ENCODE data around the gene PPP1R3E. TPM values are rescaled to one million over a fixed set of nuclear protein-coding genes. Genes with fewer than 3 reads are reported as not detected.

PPP1R3E gene
- polyA plus RNA-seq, 3 donors, result 0.81 to 16.7 (median 0.88) TPM

DNA sequence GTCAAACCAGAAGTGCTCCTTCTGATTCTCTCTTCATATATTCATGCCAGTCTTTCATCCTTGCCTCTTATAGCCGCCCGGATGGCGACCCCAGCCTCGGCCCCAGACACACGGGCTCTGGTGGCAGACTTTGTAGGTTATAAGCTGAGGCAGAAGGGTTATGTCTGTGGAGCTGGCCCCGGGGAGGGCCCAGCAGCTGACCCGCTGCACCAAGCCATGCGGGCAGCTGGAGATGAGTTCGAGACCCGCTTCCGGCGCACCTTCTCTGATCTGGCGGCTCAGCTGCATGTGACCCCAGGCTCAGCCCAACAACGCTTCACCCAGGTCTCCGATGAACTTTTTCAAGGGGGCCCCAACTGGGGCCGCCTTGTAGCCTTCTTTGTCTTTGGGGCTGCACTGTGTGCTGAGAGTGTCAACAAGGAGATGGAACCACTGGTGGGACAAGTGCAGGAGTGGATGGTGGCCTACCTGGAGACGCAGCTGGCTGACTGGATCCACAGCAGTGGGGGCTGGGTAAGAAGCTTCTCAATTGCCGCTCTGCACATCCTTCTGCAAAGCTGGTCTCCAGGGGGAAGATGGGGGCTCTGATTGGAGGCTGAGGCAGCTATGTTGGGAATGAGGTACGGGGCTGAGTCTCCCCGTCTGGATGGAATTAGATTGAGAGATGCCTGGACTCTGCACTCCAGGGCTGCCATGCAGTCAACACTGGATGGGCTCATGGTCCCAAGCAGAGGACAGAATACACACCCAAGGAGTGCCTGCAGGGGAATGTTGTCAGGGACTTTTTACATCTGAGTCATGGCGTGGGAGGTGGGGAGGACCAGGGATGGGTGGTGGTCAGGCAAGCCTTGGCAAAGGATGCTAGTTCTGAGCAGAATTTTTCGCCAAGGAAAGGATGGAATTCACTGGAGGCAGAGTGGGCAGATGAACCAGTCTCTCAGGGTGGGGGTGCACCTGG is 5.3 kb upstream of the PPP1R3E start:
- Histone ChIP-seq H3K27ac (ENCODE audit: low read depth in 1 of 2, low read length in 2 of 2) (peak overlapping the region in 1 of 2 donors; percentile 89), H3K36me3 (replicated peaks in 1 of 2; ENCODE audit: control insufficient read depth in 1 of 2, insufficient read depth in 2 of 2, low read length in 2 of 2) (peaks cover 24 to 42% of the 10 kb centered on the region in 2 donors), H3K79me2 (ENCODE audit: insufficient read depth, low read length) (peaks cover 50% of the 10 kb centered on the region), H3K9ac (ENCODE audit: insufficient read depth, low read length, poor library complexity, severe bottlenecking) (no peak overlapping the region), H4K20me1 (ENCODE audit: insufficient read depth, low read length) (no peaks in the 10 kb centered on the region), H3K4me2 (replicated peaks; ENCODE audit: extremely low read depth, low read length, poor library complexity, severe bottlenecking) (peak overlapping the region; percentile 89), H3K9me3 (replicated peaks in 1 of 2; ENCODE audit: control insufficient read depth in 1 of 2, insufficient read depth in 1 of 2, low read length in 2 of 2) (no peaks in the 10 kb centered on the region), H3K27me3 (ENCODE audit: control insufficient read depth in 2 of 2, insufficient read depth in 2 of 2, low read length in 2 of 2) (no peaks in the 10 kb centered on the region), H2AFZ (ENCODE audit: insufficient read depth, low read depth, low read length, poor library complexity, severe bottlenecking) (no peak overlapping the region), H3K4me3 (replicated peaks in 1 of 3; ENCODE audit: low read depth in 2 of 3, low read length in 3 of 3) (peak overlapping the region in 1 of 3 experiments; percentile 92), H3K4me1 (ENCODE audit: control insufficient read depth in 1 of 2, insufficient read depth in 2 of 2, low read length in 2 of 2) (peaks cover 26 to 42% of the 10 kb centered on the region in 2 donors)
- peak overlapping the region; percentile 82 to 92 for H3K4me3 Mint-ChIP-seq
- intact Hi-C loops (cut with micrococcal nuclease), result loop anchor here (2.0 to 10.0 kb wide), 2 partner anchors 13 to 723 kb away; partner anchors contain the start of genes DAD1 (in 1 of the 2) and PABPN1 (in 1 of the 2)
- peaks cover 18 to 33% of the 10 kb centered on the region in 2 donors for H3K36me3 Mint-ChIP-seq
- TF ChIP-seq, protein P1, sequence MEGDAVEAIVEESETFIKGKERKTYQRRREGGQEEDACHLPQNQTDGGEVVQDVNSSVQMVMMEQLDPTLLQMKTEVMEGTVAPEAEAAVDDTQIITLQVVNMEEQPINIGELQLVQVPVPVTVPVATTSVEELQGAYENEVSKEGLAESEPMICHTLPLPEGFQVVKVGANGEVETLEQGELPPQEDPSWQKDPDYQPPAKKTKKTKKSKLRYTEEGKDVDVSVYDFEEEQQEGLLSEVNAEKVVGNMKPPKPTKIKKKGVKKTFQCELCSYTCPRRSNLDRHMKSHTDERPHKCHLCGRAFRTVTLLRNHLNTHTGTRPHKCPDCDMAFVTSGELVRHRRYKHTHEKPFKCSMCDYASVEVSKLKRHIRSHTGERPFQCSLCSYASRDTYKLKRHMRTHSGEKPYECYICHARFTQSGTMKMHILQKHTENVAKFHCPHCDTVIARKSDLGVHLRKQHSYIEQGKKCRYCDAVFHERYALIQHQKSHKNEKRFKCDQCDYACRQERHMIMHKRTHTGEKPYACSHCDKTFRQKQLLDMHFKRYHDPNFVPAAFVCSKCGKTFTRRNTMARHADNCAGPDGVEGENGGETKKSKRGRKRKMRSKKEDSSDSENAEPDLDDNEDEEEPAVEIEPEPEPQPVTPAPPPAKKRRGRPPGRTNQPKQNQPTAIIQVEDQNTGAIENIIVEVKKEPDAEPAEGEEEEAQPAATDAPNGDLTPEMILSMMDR (IDR thresholded peaks at IDR 0.05), result no peak
- H3K27ac Mint-ChIP-seq, result peak overlapping the region in 6 of 7 donors; percentile 68 to 92 (median 84)
- 100% methylated on average over 16 of the region's 22 CpGs for WGBS (ENCODE audit: insufficient coverage)
- peak in 1 of 3 donors; percentile 27 for DNase-seq
- H3K4me1 Mint-ChIP-seq, result peaks cover 45% of the 10 kb centered on the region
- H3K27me3 Mint-ChIP-seq (ENCODE audit: low read depth in 3 of 3), result no peaks in the 10 kb centered on the region
- no peaks in the 10 kb centered on the region for H3K9me3 Mint-ChIP-seq

DNA sequence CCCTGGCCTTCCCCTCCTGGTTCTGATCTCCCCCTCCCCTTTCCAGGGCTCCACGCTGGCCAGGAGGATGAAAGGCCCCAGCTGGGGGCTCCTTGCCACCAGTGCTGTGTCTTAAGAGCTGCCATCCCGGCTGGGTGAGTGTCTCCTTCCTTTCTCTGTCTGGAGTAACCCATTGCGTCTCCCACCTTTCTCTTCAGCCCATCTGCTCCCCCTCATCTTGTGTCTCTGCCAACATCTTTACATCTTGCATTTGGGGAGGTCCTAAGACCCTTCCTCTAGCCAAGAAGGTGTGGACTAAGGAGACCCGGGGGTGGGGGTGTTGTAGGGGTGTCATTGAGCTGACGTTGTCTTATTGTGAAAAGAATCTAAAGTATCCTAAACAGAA is 4.5 kb upstream of the PPP1R3E start:
- Histone ChIP-seq H3K4me2 (replicated peaks; ENCODE audit: extremely low read depth, low read length, poor library complexity, severe bottlenecking) (peak overlapping the region; percentile 89), H3K9ac (ENCODE audit: insufficient read depth, low read length, poor library complexity, severe bottlenecking) (peak overlapping the region; percentile 80), H3K4me1 (ENCODE audit: control insufficient read depth in 1 of 2, insufficient read depth in 2 of 2, low read length in 2 of 2) (peaks cover 31 to 50% of the 10 kb centered on the region in 2 donors), H3K79me2 (ENCODE audit: insufficient read depth, low read length) (peaks cover 50% of the 10 kb centered on the region), H3K36me3 (replicated peaks in 1 of 2; ENCODE audit: control insufficient read depth in 1 of 2, insufficient read depth in 2 of 2, low read length in 2 of 2) (peaks cover 24 to 41% of the 10 kb centered on the region in 2 donors), H2AFZ (ENCODE audit: insufficient read depth, low read depth, low read length, poor library complexity, severe bottlenecking) (peak overlapping the region; percentile 98), H3K4me3 (replicated peaks in 1 of 3; ENCODE audit: low read depth in 2 of 3, low read length in 3 of 3) (peak overlapping the region; percentile 39 to 92 (median 90)), H3K27ac (ENCODE audit: low read depth in 1 of 2, low read length in 2 of 2) (peak overlapping the region; percentile 76 to 89), H4K20me1 (ENCODE audit: insufficient read depth, low read length) (no peaks in the 10 kb centered on the region), H3K9me3 (replicated peaks in 1 of 2; ENCODE audit: control insufficient read depth in 1 of 2, insufficient read depth in 1 of 2, low read length in 2 of 2) (no peaks in the 10 kb centered on the region), H3K27me3 (ENCODE audit: control insufficient read depth in 2 of 2, insufficient read depth in 2 of 2, low read length in 2 of 2) (no peaks in the 10 kb centered on the region)
- intact Hi-C loops (cut with micrococcal nuclease), result loop anchor here (2.0 to 10.0 kb wide), 2 partner anchors 14 to 722 kb away; partner anchors contain the start of genes DAD1 (in 1 of the 2) and PABPN1 (in 1 of the 2)
- H3K4me1 Mint-ChIP-seq, result peaks cover 49% of the 10 kb centered on the region
- 0% methylated on average over 1 of the region's 5 CpGs for WGBS (ENCODE audit: insufficient coverage)
- DNase-seq, result no peak
- H3K27ac Mint-ChIP-seq, result peak overlapping the region; percentile 76 to 92 (median 89)
- H3K27me3 Mint-ChIP-seq (ENCODE audit: low read depth in 3 of 3), result no peaks in the 10 kb centered on the region
- no peaks in the 10 kb centered on the region for H3K9me3 Mint-ChIP-seq
- TF ChIP-seq, protein P1 (IDR thresholded peaks at IDR 0.05), result no peak
- H3K4me3 Mint-ChIP-seq, result peak overlapping the region; percentile 82 to 92
- H3K36me3 Mint-ChIP-seq, result peaks cover 14 to 31% of the 10 kb centered on the region in 2 donors

Measured in CD14-positive monocyte (primary cell).